Measurements from ENCODE around the gene IQSEC3. TPM values are rescaled to one million over a fixed set of nuclear protein-coding genes. Genes with fewer than 3 reads are reported as not detected.

Gene IQSEC3
- polyA plus RNA-seq, 1 donor from 2014 or later = 2.4 TPM

GRCh38 chr12:190881-191280, 124.3 kb downstream of the IQSEC3 start:
- TF ChIP-seq POLR2AphosphoS5 (IDR thresholded peaks at IDR 0.05) (no peak), MXI1 (conservative IDR thresholded peaks at IDR 0.05; ENCODE audit: poor library complexity, severe bottlenecking) (no peak), EP300 (conservative IDR thresholded peaks at IDR 0.05; ENCODE audit: poor library complexity, severe bottlenecking) (no peak)
- TF ChIP-seq, protein P1, sequence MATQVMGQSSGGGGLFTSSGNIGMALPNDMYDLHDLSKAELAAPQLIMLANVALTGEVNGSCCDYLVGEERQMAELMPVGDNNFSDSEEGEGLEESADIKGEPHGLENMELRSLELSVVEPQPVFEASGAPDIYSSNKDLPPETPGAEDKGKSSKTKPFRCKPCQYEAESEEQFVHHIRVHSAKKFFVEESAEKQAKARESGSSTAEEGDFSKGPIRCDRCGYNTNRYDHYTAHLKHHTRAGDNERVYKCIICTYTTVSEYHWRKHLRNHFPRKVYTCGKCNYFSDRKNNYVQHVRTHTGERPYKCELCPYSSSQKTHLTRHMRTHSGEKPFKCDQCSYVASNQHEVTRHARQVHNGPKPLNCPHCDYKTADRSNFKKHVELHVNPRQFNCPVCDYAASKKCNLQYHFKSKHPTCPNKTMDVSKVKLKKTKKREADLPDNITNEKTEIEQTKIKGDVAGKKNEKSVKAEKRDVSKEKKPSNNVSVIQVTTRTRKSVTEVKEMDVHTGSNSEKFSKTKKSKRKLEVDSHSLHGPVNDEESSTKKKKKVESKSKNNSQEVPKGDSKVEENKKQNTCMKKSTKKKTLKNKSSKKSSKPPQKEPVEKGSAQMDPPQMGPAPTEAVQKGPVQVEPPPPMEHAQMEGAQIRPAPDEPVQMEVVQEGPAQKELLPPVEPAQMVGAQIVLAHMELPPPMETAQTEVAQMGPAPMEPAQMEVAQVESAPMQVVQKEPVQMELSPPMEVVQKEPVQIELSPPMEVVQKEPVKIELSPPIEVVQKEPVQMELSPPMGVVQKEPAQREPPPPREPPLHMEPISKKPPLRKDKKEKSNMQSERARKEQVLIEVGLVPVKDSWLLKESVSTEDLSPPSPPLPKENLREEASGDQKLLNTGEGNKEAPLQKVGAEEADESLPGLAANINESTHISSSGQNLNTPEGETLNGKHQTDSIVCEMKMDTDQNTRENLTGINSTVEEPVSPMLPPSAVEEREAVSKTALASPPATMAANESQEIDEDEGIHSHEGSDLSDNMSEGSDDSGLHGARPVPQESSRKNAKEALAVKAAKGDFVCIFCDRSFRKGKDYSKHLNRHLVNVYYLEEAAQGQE (IDR thresholded peaks at IDR 0.05; ENCODE audit: borderline replicate concordance) = no peak
- no peak overlapping the region for H3K4me2 ChIP-seq (ENCODE audit: low read length)
- H3K4me3 ChIP-seq (ENCODE audit: low read length) = no peak overlapping the region
- H3K36me3 ChIP-seq (ENCODE audit: insufficient read depth, low read length) = no peaks in the 10 kb centered on the region
- no peaks in the 10 kb centered on the region for H3K9me3 ChIP-seq (ENCODE audit: low read length)
- no peak overlapping the region for H3K9ac ChIP-seq (ENCODE audit: low read length)
- no peaks in the 10 kb centered on the region for H3K79me2 ChIP-seq (replicated peaks; ENCODE audit: insufficient read depth, low read length)
- no peaks in the 10 kb centered on the region for H4K20me1 ChIP-seq (ENCODE audit: insufficient read depth)
- H3F3A ChIP-seq (ENCODE audit: insufficient read depth, low read length, poor library complexity, severe bottlenecking) = no peaks in the 10 kb centered on the region
- no peak overlapping the region for H3K27ac ChIP-seq (ENCODE audit: low read length)
- no peaks in the 10 kb centered on the region for H3K27me3 ChIP-seq (ENCODE audit: insufficient read depth, low read depth, low read length)
- H2AFZ ChIP-seq (ENCODE audit: low read depth, low read length) = no peak overlapping the region
- H3K9me2 ChIP-seq (ENCODE audit: insufficient read depth, low read length) = no peaks in the 10 kb centered on the region

DNA sequence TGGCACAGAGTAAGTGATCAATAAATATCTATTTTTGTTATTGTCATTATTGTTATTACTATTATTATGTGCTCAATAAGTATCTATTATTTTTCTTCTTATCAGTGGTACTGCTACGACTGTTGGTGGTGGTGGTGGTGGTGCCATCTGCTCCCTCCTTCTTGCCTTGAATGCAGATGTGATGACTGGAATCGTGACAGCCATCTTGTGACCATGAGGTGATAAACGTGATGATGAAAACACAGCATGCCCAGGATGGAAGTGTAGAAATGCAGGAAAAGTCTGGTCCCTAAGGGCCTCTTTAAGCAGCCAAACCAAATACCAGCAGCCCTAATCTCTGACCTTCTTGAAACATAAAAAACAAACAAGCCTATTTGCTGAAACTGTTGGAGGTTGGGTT, 125.0 kb downstream of the IQSEC3 start:
- H3K9me3 ChIP-seq (ENCODE audit: low read length) = no peaks in the 10 kb centered on the region
- TF ChIP-seq TAF1 (IDR thresholded peaks at IDR 0.05; ENCODE audit: low read depth) = no peak
- TF ChIP-seq, protein P2, sequence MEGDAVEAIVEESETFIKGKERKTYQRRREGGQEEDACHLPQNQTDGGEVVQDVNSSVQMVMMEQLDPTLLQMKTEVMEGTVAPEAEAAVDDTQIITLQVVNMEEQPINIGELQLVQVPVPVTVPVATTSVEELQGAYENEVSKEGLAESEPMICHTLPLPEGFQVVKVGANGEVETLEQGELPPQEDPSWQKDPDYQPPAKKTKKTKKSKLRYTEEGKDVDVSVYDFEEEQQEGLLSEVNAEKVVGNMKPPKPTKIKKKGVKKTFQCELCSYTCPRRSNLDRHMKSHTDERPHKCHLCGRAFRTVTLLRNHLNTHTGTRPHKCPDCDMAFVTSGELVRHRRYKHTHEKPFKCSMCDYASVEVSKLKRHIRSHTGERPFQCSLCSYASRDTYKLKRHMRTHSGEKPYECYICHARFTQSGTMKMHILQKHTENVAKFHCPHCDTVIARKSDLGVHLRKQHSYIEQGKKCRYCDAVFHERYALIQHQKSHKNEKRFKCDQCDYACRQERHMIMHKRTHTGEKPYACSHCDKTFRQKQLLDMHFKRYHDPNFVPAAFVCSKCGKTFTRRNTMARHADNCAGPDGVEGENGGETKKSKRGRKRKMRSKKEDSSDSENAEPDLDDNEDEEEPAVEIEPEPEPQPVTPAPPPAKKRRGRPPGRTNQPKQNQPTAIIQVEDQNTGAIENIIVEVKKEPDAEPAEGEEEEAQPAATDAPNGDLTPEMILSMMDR (IDR thresholded peaks at IDR 0.05; ENCODE audit: poor library complexity, severe bottlenecking) = no peak
- no peaks in the 10 kb centered on the region for H3K79me2 ChIP-seq (replicated peaks; ENCODE audit: insufficient read depth, low read length)
- no peaks in the 10 kb centered on the region for H3K36me3 ChIP-seq (ENCODE audit: insufficient read depth, low read length)
- no peak overlapping the region for H3K9ac ChIP-seq (ENCODE audit: low read length)
- no peaks in the 10 kb centered on the region for H3K27me3 ChIP-seq (ENCODE audit: insufficient read depth, low read depth, low read length)
- H3K4me2 ChIP-seq (ENCODE audit: low read length) = no peak overlapping the region
- H4K20me1 ChIP-seq (ENCODE audit: insufficient read depth) = no peaks in the 10 kb centered on the region
- H2AFZ ChIP-seq (ENCODE audit: low read depth, low read length) = no peak overlapping the region
- no peaks in the 10 kb centered on the region for H3F3A ChIP-seq (ENCODE audit: insufficient read depth, low read length, poor library complexity, severe bottlenecking)
- no peak overlapping the region for H3K4me3 ChIP-seq (ENCODE audit: low read length)
- H3K27ac ChIP-seq (ENCODE audit: low read length) = no peak overlapping the region
- H3K9me2 ChIP-seq (ENCODE audit: insufficient read depth, low read length) = no peaks in the 10 kb centered on the region

DNA sequence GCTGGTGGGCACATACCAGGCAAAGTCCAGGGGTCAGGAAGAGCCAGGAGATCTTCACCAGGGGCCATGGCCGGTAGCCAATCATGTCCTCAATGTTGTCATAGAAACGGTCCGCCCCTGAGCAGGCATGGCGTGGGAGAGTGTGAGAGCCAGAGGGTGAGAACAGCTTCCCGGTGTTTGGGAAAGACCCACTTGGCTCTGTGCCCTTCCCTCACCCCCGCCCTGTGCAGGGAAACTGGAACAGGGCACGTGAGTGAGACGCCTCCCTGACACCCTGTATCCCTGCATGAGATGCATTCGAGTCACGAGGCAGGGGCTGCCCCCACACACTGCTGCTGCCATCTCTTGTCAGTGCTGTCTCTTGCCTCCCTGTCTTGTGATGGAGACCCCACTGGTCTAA, 126.7 kb downstream of the IQSEC3 start:
- no peaks in the 10 kb centered on the region for H3K9me2 ChIP-seq (ENCODE audit: insufficient read depth, low read length)
- no peaks in the 10 kb centered on the region for H4K20me1 ChIP-seq (ENCODE audit: insufficient read depth)
- H3K9me3 ChIP-seq (ENCODE audit: low read length) = no peaks in the 10 kb centered on the region
- no peak overlapping the region for H3K27ac ChIP-seq (ENCODE audit: low read length)
- H3K4me3 ChIP-seq (ENCODE audit: low read length) = no peak overlapping the region
- TF ChIP-seq EZH2 (IDR thresholded peaks at IDR 0.05; ENCODE audit: borderline replicate concordance, insufficient read depth, low read length, poor library complexity, severe bottlenecking) (no peak), SMC3 (conservative IDR thresholded peaks at IDR 0.05; ENCODE audit: poor library complexity) (no peak), POLR2AphosphoS5 (IDR thresholded peaks at IDR 0.05) (no peak), RAD21 (conservative IDR thresholded peaks at IDR 0.05) (no peak), TAF1 (IDR thresholded peaks at IDR 0.05; ENCODE audit: low read depth) (no peak), MXI1 (conservative IDR thresholded peaks at IDR 0.05; ENCODE audit: poor library complexity, severe bottlenecking) (no peak), EP300 (conservative IDR thresholded peaks at IDR 0.05; ENCODE audit: poor library complexity, severe bottlenecking) (no peak)
- TF ChIP-seq, protein P1 (IDR thresholded peaks at IDR 0.05; ENCODE audit: borderline replicate concordance) = no peak
- TF ChIP-seq, protein P2 (IDR thresholded peaks at IDR 0.05; ENCODE audit: poor library complexity, severe bottlenecking) = no peak
- no peak overlapping the region for H2AFZ ChIP-seq (ENCODE audit: low read depth, low read length)
- no peak overlapping the region for H3K4me2 ChIP-seq (ENCODE audit: low read length)
- H3K79me2 ChIP-seq (replicated peaks; ENCODE audit: insufficient read depth, low read length) = no peaks in the 10 kb centered on the region
- no peaks in the 10 kb centered on the region for H3K27me3 ChIP-seq (ENCODE audit: insufficient read depth, low read depth, low read length)
- no peaks in the 10 kb centered on the region for H3F3A ChIP-seq (ENCODE audit: insufficient read depth, low read length, poor library complexity, severe bottlenecking)
- H3K36me3 ChIP-seq (ENCODE audit: insufficient read depth, low read length) = no peaks in the 10 kb centered on the region
- H3K9ac ChIP-seq (ENCODE audit: low read length) = no peak overlapping the region

All from neural cell (in vitro differentiated cells).